NK-92 (cell line): ENCODE measurements around the gene TCEAL5.
"Not testable (repeated sequence)": the region's sequence is repeated elsewhere in the genome, so short reads cannot be mapped to it uniquely, and the experiment has no call there.

ENCODE experiments used
- DNase-seq: peaks from one replicate; lab custom pipeline; 2025; ENCODE audit not compliant: unreplicated experiment; lab: John Stamatoyannopoulos, UW

Gene TCEAL5, protein sequence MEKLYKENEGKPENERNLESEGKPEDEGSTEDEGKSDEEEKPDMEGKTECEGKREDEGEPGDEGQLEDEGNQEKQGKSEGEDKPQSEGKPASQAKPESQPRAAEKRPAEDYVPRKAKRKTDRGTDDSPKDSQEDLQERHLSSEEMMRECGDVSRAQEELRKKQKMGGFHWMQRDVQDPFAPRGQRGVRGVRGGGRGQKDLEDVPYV

GRCh38 chrX:103276581-103277002 lies at the start of gene TCEAL5:
TSS of gene TCEAL5 (minus strand) at chrX:103276750. CDS start at chrX:103274563, 2,187 bp downstream.
- DNase-seq: no peak

DNA sequence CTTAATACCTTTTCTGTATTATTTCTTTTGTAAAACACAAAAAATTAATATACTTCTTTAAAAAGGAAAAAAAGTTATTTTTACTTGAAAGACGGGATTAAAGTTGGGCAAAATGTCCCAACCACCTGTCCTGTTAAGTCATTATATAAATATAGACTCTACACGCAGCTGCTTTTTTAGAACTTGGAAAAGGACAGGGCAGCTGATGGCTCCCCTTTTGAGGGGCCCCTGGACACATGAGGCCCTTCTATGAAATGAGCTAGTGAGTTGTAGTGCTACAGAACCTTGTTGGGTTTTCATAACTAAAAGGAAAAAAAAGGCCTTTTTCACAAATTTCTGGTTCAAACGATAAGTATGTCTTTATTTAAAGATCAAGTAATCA lies 34.8 kb upstream of the TCEAL5 start:
- DNase-seq: no peak

DNA sequence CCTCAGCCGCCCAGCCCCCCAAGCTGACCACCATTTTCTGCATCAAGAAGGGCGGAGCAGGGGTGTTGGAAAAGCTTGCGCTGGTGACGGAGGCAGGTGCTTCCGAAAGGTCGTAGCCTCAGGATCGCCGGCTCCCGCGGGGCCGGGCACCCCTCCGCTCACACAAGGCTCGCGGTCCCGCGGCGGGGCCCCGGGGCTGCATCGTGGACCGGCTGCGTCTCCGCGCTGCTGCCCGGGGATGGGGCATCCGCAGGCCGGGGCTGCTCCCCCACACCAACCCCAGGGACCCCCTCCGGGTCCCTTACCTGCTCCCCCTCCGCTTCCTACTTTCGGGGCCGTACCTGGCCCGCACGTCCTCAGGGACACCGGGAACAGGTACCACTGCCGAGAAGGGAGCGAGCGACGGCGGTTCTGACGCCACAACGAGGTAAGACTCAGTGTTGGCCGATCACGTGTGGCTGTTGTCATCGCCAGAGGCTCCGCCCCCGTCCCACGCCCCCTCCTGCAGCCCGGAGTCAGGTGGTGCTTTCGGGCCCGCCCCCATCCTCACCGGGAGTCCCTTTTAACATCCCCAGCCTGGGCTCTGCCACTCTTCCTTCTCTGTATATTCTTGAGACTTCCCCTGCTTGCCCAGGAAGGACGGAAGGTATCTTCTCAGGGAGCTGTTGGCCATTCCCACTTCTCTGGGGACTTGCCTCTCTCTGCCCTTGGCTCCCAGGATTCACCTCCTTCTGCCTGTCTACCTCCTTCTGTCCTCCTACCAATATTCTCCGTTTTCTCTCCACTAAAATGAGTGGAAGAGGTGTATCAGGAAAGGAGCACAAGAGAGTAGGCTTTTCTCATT lies 34.2 kb upstream of the TCEAL5 start, which contains the start of gene BEX2:
Gene BEX2, minus strand, starts transcription at position 436 of the 844 bp plus-strand sequence. CDS start 1,014 bp downstream, outside the sequence.
- DNase-seq: peak; percentile 2

DNA sequence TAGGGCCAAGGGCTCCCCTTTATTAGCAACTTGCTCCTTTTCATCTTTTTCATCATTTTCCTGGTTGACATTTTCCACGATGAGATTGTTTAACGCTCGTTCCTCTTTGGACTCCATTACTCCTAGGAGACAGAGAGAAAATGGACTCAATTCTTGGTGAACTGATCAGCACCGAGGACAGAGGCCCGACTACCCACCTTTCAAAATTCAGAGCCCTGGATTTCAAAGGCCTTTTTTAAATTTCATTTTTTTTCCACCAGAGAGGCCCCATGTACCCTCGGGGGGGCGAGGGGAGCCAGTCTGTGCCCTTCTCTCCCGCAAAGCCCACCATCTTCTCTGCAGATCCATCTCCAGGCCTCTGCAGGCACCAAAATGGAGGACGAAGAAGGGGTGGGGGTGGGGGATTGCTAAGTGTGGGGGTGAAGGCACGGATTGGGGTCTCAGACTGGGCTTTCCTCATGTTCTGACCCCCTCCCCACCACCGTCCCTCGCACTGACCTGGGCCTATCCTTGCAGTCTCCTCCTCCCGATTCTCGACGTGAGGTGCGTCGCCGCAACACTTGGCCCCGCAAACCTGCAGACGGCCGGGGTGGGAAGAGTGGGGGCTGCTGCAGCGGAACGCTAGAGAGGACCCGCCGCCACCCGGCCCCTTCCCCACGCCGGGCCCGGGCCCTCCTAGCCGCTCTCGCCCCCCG lies 33.5 kb upstream of the TCEAL5 start:
- DNase-seq: no peak

- DNase-seq: not testable (repeated sequence)
Measured at GRCh38 chrX:103305666-103306065, 29.1 kb upstream of the TCEAL5 start.

DNA sequence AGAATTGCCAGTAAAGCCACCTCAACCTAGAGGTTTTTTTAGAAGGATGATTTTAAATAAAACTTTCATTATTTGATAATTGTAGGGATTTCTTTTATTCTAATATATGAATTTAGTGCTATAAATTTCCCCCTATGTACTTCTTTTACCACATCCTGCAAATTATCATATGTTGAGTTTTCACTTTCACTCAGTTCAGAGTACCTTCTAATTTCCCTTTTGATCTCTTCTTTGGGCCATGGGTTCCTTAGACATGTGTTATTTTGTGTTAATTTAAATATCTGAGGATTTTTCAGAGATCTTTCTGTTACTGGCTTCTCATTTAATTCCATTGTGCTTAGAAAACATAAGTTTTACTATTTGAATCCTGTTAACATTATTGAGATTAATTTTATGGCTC lies 28.2 kb upstream of the TCEAL5 start:
- DNase-seq: no peak

GRCh38 chrX:103293118-103293517 lies 16.6 kb upstream of the TCEAL5 start:
- no peak for DNase-seq

- no peak for DNase-seq
Measured at GRCh38 chrX:103279624-103280023, 3.1 kb upstream of the TCEAL5 start.

DNA sequence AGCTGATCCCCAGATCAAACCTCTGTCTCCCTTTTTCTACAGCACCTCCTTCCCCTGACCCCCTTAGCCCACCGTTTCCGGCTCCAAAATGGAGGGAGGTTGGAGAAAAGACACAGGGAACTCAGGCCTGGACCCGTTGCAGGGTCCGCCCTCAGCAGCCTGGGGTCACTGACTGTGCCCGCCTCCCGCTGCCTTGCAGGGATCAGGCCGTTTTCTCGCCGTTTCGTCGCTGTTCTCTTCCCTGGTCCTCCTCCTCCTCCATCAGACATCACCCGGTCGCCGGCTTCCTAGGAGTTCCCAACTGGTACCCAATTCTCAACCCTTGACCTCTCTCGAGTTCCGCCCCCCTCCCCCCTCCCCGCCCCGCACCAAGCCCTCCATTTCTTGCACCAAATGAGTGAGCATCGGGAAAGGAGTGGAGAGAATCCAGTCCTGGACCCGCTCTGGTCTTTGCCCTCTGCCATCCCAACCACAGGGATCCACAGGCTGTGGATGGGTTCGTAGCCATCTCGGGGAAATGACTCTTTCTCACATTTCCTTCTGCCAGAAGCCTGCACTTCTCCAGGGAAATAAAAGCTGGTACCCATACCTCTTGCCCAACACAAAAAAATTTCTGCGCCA lies 493 bp downstream of the TCEAL5 start:
- DNase-seq: no peak

DNA sequence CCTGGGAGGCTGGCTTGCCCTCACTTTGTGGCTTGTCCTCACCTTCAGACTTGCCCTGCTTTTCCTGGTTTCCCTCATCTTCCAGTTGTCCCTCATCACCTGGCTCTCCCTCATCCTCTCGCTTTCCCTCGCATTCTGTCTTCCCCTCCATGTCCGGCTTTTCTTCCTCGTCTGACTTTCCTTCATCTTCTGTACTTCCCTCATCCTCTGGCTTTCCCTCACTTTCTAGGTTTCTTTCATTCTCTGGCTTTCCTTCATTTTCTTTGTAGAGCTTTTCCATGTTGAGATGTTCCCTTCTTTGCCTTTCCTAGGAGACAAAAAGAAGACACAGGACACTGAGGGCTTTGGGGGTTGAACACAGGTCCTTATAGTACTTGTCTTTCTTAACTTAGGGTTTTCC lies 2.3 kb downstream of the TCEAL5 start:
- no peak for DNase-seq

- DNase-seq: no peak
Measured at GRCh38 chrX:103258275-103258674, 18.3 kb downstream of the TCEAL5 start.

DNA sequence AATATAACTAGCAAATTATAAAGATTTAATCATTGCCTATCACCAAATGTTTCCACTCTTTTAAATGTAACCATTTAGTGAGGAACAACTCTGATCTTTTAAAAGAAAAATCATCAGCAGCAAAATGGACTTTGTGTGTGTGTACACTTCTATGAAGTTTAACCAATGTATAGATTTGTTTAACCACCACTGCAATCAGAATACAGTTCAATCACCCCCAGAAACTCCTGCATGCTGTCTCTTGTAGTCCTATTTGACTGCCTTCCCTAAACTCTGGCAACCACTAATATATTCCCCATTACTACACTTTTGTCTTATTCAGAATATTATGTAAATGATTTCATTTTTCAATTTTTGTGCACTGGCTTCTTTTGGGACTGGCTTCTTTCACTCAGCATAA lies 19.9 kb downstream of the TCEAL5 start:
- DNase-seq: no peak

DNA sequence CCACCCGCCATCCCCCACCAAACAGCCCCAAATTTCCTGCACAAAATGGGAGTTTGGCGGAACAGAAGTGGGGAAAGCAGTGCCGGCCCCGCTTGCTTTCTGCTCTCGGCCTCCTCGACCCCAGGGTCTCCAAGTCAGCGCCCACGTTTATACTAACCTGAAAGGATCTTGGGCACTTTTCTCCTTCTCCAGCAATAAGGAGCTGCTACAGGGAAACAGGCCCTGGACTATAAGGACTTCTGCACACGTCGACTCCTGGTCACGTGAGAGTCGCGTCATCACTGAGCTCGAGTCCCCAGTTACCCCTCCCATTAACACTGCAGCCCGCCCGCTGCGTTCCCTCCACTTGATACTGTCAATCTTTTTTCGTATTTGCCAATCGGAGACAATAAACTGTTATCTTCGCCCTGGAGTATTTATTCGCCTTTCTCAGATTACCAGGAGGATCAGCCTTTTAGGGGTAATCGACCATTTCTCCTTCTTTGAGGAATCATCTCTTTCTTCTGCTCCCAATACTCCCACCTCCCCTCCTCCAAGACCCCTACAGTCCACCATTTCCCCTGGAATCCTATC lies 21.5 kb downstream of the TCEAL5 start, which contains the start of gene TCEAL8:
Gene TCEAL8, minus strand, starts transcription at position 235 of the 573 bp plus-strand sequence. CDS start 1,176 bp downstream, outside the sequence.
- no peak for DNase-seq

DNA sequence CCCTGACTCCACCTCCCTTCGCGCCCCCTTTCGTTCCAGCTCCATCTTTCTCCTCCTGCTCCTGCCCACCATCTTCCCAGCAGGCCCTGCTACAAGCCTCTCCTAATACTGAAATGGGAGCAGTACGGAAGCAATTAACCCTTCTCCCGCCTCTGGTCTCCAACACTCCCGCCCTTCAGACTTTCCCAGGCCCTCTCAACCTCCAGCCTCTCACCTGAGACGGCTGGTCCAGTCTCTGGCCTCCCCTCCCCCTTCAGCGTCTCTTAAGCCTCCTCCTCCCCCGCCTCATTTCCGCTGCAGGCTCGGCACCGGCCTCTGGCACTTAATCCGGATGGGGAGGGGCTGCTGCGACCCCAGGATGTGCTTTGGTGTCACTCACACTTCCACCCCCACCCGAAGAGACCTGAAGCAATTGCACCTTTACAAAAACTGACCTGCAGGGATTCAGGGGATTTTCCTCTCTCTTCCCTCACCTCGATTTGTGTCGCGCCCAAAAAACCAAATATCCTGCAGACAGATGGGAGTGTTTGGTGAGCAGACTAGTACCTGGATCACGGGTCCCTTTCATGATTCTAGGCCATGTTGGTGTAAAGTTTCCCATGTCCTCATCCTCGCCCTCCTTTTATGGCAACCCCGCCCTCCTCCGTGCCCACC lies 22.3 kb downstream of the TCEAL5 start:
- no peak for DNase-seq

DNA sequence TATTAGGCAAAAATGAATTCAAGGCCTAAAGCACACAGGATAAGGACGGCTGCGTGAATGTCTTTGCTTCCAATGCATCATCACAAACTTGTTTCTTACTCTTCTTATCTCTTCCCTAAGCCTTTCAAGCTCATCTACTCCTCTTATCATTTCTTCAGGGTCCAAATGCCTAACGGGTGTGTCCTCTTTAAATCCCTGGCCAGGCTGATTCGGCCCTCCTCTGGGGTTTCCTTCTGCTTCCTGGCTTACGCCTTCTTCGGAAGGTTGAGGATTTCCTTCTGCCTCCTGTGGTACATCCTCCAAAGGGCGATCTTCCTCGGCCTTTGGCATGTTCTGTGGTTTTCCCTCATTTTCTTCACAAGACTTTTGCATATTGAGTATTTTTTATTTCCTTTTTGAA lies 22.9 kb downstream of the TCEAL5 start:
- no peak for DNase-seq

- no peak for DNase-seq
Measured at GRCh38 chrX:103250977-103251376, 25.6 kb downstream of the TCEAL5 start.

GRCh38 chrX:103249805-103250204 lies 26.7 kb downstream of the TCEAL5 start:
- no peak for DNase-seq

GRCh38 chrX:103248553-103248952 lies 28.0 kb downstream of the TCEAL5 start:
- DNase-seq: no peak

DNA sequence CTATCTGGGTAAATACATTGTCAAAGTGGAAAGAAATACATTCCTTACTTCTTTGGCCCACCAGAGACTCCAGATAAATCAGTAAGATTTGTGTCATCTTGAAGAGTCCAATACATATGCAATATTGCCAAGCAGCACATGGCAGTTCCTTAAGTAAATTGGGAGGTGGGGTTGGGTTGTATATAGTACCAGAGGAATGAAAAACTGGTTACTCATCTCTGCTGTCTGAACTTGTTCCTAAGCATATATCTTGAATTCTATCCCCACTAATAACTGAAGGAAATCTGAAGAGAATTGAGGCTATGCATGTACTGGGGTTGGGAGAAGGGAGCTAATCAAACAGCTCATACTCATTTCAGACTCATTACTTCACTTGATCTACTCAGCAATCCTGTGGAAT lies 36.4 kb downstream of the TCEAL5 start:
- DNase-seq: no peak

GRCh38 chrX:103236296-103236695 lies 40.3 kb downstream of the TCEAL5 start:
- no peak for DNase-seq
